K562 (cell line): Measurements from ENCODE around the gene GARIN1A. TPM values are rescaled to one million over a fixed set of nuclear protein-coding genes. Genes with fewer than 3 reads are reported as not detected.
A peak's percentile ranks its signal among the peaks of the same experiment; 100 is the strongest.

Source experiments
- ATAC-seq: fragments of 200-7000 bp; cut with Tn5 transposase; 3 replicates; pipeline ENCODE4 v1.9.1; 2020; ENCODE audit warnings: moderate library complexity
- BruUV-seq: library from RNA; stranded (reverse); fragments of 400-500 nt; replicated peaks from 2 replicates; lab custom pipeline; 2021; lab: Mats Ljungman, UMichigan
- CTCF ChIA-PET: fragments of 300-600 bp; formaldehyde crosslinking; extraction: SDS; loops from one replicate; lab custom pipeline; 2021; ENCODE audit warnings: low intra/inter-chr PET ratio; lab: Yijun Ruan, JAX
- POLR2A ChIA-PET: fragments of 300-600, 350-650 bp; sonication (Branson Sonifier 250); formaldehyde crosslinking; extraction: SDS; loops from one replicate; lab custom pipeline; 2021; ENCODE audit warnings: antibody characterized with exemption, inconsistent platforms; lab: Yijun Ruan, JAX
- DNase-seq, 4 experiments: peaks; one replicate each; pipeline versions ENCODE4 v3.0.0 to v3.0.0-alpha.2; 2011 to 2018; ENCODE audit warnings: low spot score in 3 of 4, mixed read lengths in 3 of 4; ENCODE audit errors: extremely low read depth in 1 of 4
- FAIRE-seq: peaks from 2 replicates; lab custom pipeline; 2011; peaks lifted over from hg19 to GRCh38; lab: Jason Lieb, UNC
- H2AFZ ChIP-seq: 2 replicates; pipeline ENCODE4 v1.6.0; 2011; ENCODE audit warnings: low read depth, low read length, control low read depth, inconsistent platforms
- H3K27ac ChIP-seq: fragments of 200-600 bp; 3 replicates; pipeline ENCODE4 v1.8.0; 2011; ENCODE audit warnings: low read depth, mild to moderate bottlenecking, control low read depth, inconsistent platforms, low read length, moderate library complexity, mixed read lengths; ENCODE audit errors: extremely low read depth
- H3K27me3 ChIP-seq, 2 experiments: fragments of 300-600 bp in 1 of 2; 2 replicates in 1 of 2; 3 replicates in 1 of 2; pipeline versions ENCODE4 v1.6.0 to v1.8.0; 2011; ENCODE audit warnings: inconsistent platforms in 2 of 2, low read length in 2 of 2, mild to moderate bottlenecking in 1 of 2, mixed read lengths in 1 of 2, moderate library complexity in 1 of 2; ENCODE audit not compliant: control insufficient read depth in 2 of 2, insufficient read depth in 2 of 2
- H3K36me3 ChIP-seq: fragments of 300-600 bp; 3 replicates; pipeline ENCODE4 v1.8.0; 2011; ENCODE audit warnings: mild to moderate bottlenecking, low read length, inconsistent platforms; ENCODE audit not compliant: control insufficient read depth, insufficient read depth
- H3K4me1 ChIP-seq, 2 experiments: fragments of 200-600 bp in 1 of 2; replicated peaks in 1 of 2; 2 replicates in 1 of 2; 3 replicates in 1 of 2; pipeline versions ENCODE4 v1.5.1 to v1.8.0; 2011; ENCODE audit warnings: inconsistent platforms in 2 of 2, low read length in 2 of 2, mild to moderate bottlenecking in 1 of 2, mixed read lengths in 1 of 2, moderate library complexity in 1 of 2; ENCODE audit not compliant: control insufficient read depth in 2 of 2, insufficient read depth in 2 of 2
- H3K4me2 ChIP-seq: 2 replicates; pipeline ENCODE4 v1.6.1; 2011; ENCODE audit warnings: low read length, control low read depth, inconsistent platforms, mixed read lengths; ENCODE audit not compliant: insufficient read depth
- H3K4me3 ChIP-seq: fragments of 200-600 bp; sonication (generic), shearing (Covaris generic); 2 replicates; pipeline ENCODE4 v1.5.1; 2016; ENCODE audit warnings: control low read depth, inconsistent platforms
- H3K79me2 ChIP-seq: fragments of 200-600 bp; 3 replicates; pipeline ENCODE4 v1.8.0; 2011; ENCODE audit warnings: low read length, inconsistent platforms; ENCODE audit not compliant: control insufficient read depth, insufficient read depth
- H3K9ac ChIP-seq, 2 experiments: 2 replicates each; pipeline versions ENCODE4 v1.6.0 to v1.6.1; 2011; ENCODE audit warnings: low read depth in 2 of 2, low read length in 2 of 2, control low read depth in 1 of 2, inconsistent platforms in 1 of 2, mild to moderate bottlenecking in 1 of 2, mixed read lengths in 1 of 2; ENCODE audit not compliant: insufficient read depth in 1 of 2
- H3K9me1 ChIP-seq: one replicate; pipeline ENCODE4 v1.6.0; 2011; ENCODE audit warnings: inconsistent platforms, mild to moderate bottlenecking, low read length, moderate library complexity; ENCODE audit not compliant: control insufficient read depth, insufficient read depth
- H3K9me3 ChIP-seq: replicated peaks from 2 replicates; pipeline ENCODE4 v1.5.1; 2011; ENCODE audit warnings: low read depth, low read length, inconsistent platforms; ENCODE audit not compliant: control insufficient read depth, insufficient read depth
- H4K20me1 ChIP-seq: replicated peaks from 2 replicates; pipeline ENCODE4 v1.6.1; 2011; ENCODE audit warnings: low read length, inconsistent platforms, mixed read lengths; ENCODE audit not compliant: control insufficient read depth, insufficient read depth
- BDP1 ChIP-seq: IDR thresholded peaks from 3 replicates; pipeline ENCODE4 v1.6.1; 2011; ENCODE audit not compliant: insufficient read length, insufficient read depth
- CBX3 ChIP-seq, 2 experiments: IDR thresholded peaks; 1 replicate in 1 of 2; 2 replicates in 1 of 2; pipeline ENCODE4 v1.6.1; 2012; ENCODE audit warnings: inconsistent platforms in 2 of 2, low read length in 2 of 2, borderline replicate concordance in 1 of 2, control low read depth in 1 of 2
- CBX5 ChIP-seq: IDR thresholded peaks from 2 replicates; pipeline ENCODE4 v1.6.1; 2014; ENCODE audit warnings: low read depth, borderline replicate concordance
- ETS2 ChIP-seq: IDR thresholded peaks from 2 replicates; pipeline ENCODE4 v1.6.1; 2016; ENCODE audit warnings: borderline replicate concordance, missing genetic modification characterization, mild to moderate bottlenecking, moderate library complexity, missing compliant biosample characterization; ENCODE audit not compliant: poor library complexity, severe bottlenecking
- HIVEP1 ChIP-seq: fragments of 250-450 bp; sonication (Bioruptor Pico); IDR thresholded peaks from 2 replicates; pipeline ENCODE4 v1.4.0; 2020; ENCODE audit warnings: mild to moderate bottlenecking
- MEIS2 ChIP-seq: fragments of 450-650 bp; IDR thresholded peaks from 2 replicates; pipeline ENCODE4 v1.6.1; 2014; ENCODE audit warnings: mild to moderate bottlenecking; ENCODE audit not compliant: partially characterized antibody
- PHB2 ChIP-seq: fragments of 450-650 bp; IDR thresholded peaks from 2 replicates; pipeline ENCODE4 v1.6.1; 2017; ENCODE audit warnings: low read depth
- POLR2G ChIP-seq: fragments of 200-400 bp; formaldehyde crosslinking; IDR thresholded peaks from 2 replicates; pipeline ENCODE4 v1.6.1; 2017; ENCODE audit warnings: low read depth, mild to moderate bottlenecking, antibody characterized with exemption, low read length, moderate library complexity
- PURB ChIP-seq: sonication (generic); formaldehyde crosslinking; IDR thresholded peaks from 2 replicates; pipeline ENCODE4 v1.9.0; 2021; ENCODE audit warnings: low read depth, mild to moderate bottlenecking, missing genetic modification reagents
- SREBF2 ChIP-seq: sonication (generic); formaldehyde crosslinking; IDR thresholded peaks from 2 replicates; pipeline ENCODE4 v1.4.0; 2020; ENCODE audit warnings: mild to moderate bottlenecking, missing genetic modification reagents
- THRB ChIP-seq: fragments of 450-650 bp; formaldehyde crosslinking; conservative IDR thresholded peaks from 2 replicates; pipeline ENCODE4 v1.4.0; 2022; ENCODE audit warnings: mild to moderate bottlenecking, missing genetic modification characterization
- TRIM28 ChIP-seq: fragments of 450-650 bp; IDR thresholded peaks from 2 replicates; pipeline ENCODE4 v1.6.1; 2017
- U2AF2 ChIP-seq: fragments of 200-400 bp; formaldehyde crosslinking; optimal IDR thresholded peaks from 2 replicates; pipeline ENCODE3; 2017; ENCODE audit warnings: low read depth, mild to moderate bottlenecking, low read length
- YY1 ChIP-seq, 3 experiments: IDR thresholded peaks; 2 replicates each; pipeline ENCODE4 v1.6.1; 2011; ENCODE audit warnings: low read length in 2 of 3, mild to moderate bottlenecking in 2 of 3, moderate library complexity in 2 of 3, borderline replicate concordance in 1 of 3, control low read depth in 1 of 3, low read depth in 1 of 3; ENCODE audit not compliant: insufficient read depth in 3 of 3, insufficient replicate concordance in 2 of 3, control insufficient read depth in 1 of 3, insufficient read length in 1 of 3; ENCODE audit errors: extremely low read depth in 1 of 3
- ZBTB8A ChIP-seq: fragments of 450-650 bp; IDR thresholded peaks from 2 replicates; pipeline ENCODE4 v1.6.1; 2018; ENCODE audit warnings: mild to moderate bottlenecking, moderate library complexity; ENCODE audit not compliant: partially characterized antibody
- ZNF174 ChIP-seq: fragments of 250-450 bp; sonication (Bioruptor Pico); IDR thresholded peaks from 2 replicates; pipeline ENCODE4 v1.4.0; 2020; ENCODE audit warnings: mild to moderate bottlenecking
- ZNF224 ChIP-seq: sonication (generic); formaldehyde crosslinking; IDR thresholded peaks from 2 replicates; pipeline ENCODE4 v1.8.0; 2022; ENCODE audit warnings: mild to moderate bottlenecking, missing genetic modification reagents
- ZNF280A ChIP-seq: fragments of 450-650 bp; IDR thresholded peaks from 2 replicates; pipeline ENCODE4 v1.6.1; 2018; ENCODE audit warnings: mild to moderate bottlenecking, low read depth; ENCODE audit not compliant: partially characterized antibody
- ZNF384 ChIP-seq: IDR thresholded peaks from 2 replicates; pipeline ENCODE4 v1.6.1; 2012; ENCODE audit warnings: low read depth, low read length, improper control_type of control experiment
- ZNF707 ChIP-seq: fragments of 250-450 bp; sonication (Bioruptor Pico); conservative IDR thresholded peaks from 2 replicates; pipeline ENCODE4 v1.8.0; 2022; ENCODE audit warnings: inconsistent platforms, mild to moderate bottlenecking, moderate library complexity
- ZSCAN29 ChIP-seq: fragments of 450-650 bp; IDR thresholded peaks from 2 replicates; pipeline ENCODE4 v1.6.1; 2017
- WGBS: fragments of 100-300 bp; shearing (Covaris generic); methylation state at CpG from one replicate; pipeline ENCODE4 v1.1.6; 2016; ENCODE audit warnings: low coverage, mixed read lengths; ENCODE audit not compliant: insufficient coverage; ENCODE audit errors: missing lambda C conversion rate; 5-methylcytosine and 5-hydroxymethylcytosine counted together
- in situ Hi-C: fragments of 300-500 bp; cut with MboI; formaldehyde crosslinking; loops from 4 replicates; pipeline ENCODE4 v1.15.0; 2018; ENCODE audit warnings: inconsistent platforms, mixed read lengths
- intact Hi-C: fragments of 100-400 bp; cut with micrococcal nuclease; formaldehyde crosslinking; loops from 2 replicates; pipeline ENCODE4 v1.14.2; 2022
- polyA plus RNA-seq, 8 experiments: library from polyadenylated mRNA; depleted of rRNA in 4 of 8; stranded (reverse) in 5 of 8; unstranded in 3 of 8; fragments of >200 nt; fragmentation: Nextera tagmentation in 2 of 8; fragmentation: Illumina TruSeq in 1 of 8; extraction: Ambion mirVana in 2 of 8; extraction: Trizol in 1 of 8; gene quantifications; 2 replicates each; pipeline versions ENCODE4 v1.2.1 to v1.2.3, GENCODE V29; 2011 to 2014; ENCODE audit warnings: inconsistent platforms in 1 of 8, missing spikeins in 1 of 8
- total RNA-seq, 7 experiments: library from RNA; depleted of rRNA in 6 of 7; stranded (reverse); fragments of >200 nt in 6 of 7; fragmentation: Illumina TruSeq in 2 of 7; extraction: Trizol in 2 of 7; gene quantifications; 2 replicates each; pipeline versions ENCODE4 v1.2.1 to v1.2.3, GENCODE V29; 2011 to 2021; ENCODE audit warnings: low replicate concordance in 1 of 7

Gene GARIN1A
- total and polyA plus RNA-seq, 9 of the 15 experiments (the other 6 are each of a cell fraction or from before 2014, with no cell fraction given), result 0.01 to 0.41 (median 0.04) TPM; not detected in 3

- TF ChIP-seq ZSCAN29 (no peak), ZNF224 (CRISPR knock-in tag) (no peak), THRB (no peak), BDP1 (no peak), HIVEP1 (CRISPR knock-in tag) (no peak), ZNF174 (no peak)
These were observed 11.5 kb upstream of the GARIN1A start (continued) for GRCh38 chr7:128660596-128660995.

- ChIA-PET POLR2A (interaction anchor here (1.6 kb wide), 1 partner anchor 20 kb away, joined by 5 read pairs; no protein-coding TSS in a partner anchor), CTCF (no interaction called here)
- H3K36me3 ChIP-seq, result no peaks in the 10 kb centered on the region
- H3K4me1 ChIP-seq, result no peaks in the 10 kb centered on the region
- no peak overlapping the region for H2AFZ ChIP-seq
- H3K9me3 ChIP-seq, result no peaks in the 10 kb centered on the region; the same call in 1 of the 2 replicates
- H3K9me1 ChIP-seq, result no peaks in the 10 kb centered on the region
- no peak overlapping the region for H3K4me2 ChIP-seq
- H3K4me3 ChIP-seq, result no peak overlapping the region
- no peak for FAIRE-seq
- no peaks in the 10 kb centered on the region for H3K27me3 ChIP-seq
- no TSS peak for BruUV-seq
- no peaks in the 10 kb centered on the region for H3K79me2 ChIP-seq
- 84% methylated on average over 5 of the region's 5 CpGs for WGBS
- in situ Hi-C loops, result no loop called here
- no peak overlapping the region for H3K27ac ChIP-seq
- no peak overlapping the region for H3K9ac ChIP-seq
- no peak for DNase-seq
- no peak for ATAC-seq
- intact Hi-C loops, result no loop called here
- no peaks in the 10 kb centered on the region for H4K20me1 ChIP-seq
- TF ChIP-seq SREBF2 (CRISPR knock-in tag) (no peak), ZNF384 (no peak), MEIS2 (no peak), POLR2G (no peak), CBX3 (IDR thresholded peaks at IDR 0.05; ENCODE audit: borderline replicate concordance in 1 of 2, low read length in 2 of 2) (peak in 1 of 2 experiments; percentile 87; a peak in 2 of 3 replicates), TRIM28 (peak; percentile 88), ZBTB8A (no peak), PHB2 (no peak), U2AF2 (no peak), CBX5 (peak; percentile 54; the same call in 1 of the 2 replicates), PURB (CRISPR knock-in tag) (no peak), YY1 (IDR thresholded peaks at IDR 0.05; ENCODE audit: borderline replicate concordance in 1 of 3, control insufficient read depth in 1 of 3, extremely low read depth in 1 of 3, insufficient read depth in 3 of 3, insufficient read length in 1 of 3, insufficient replicate concordance in 2 of 3, low read depth in 1 of 3, low read length in 2 of 3) (no peak), ZSCAN29 (no peak), ZNF280A (peak; percentile 71), ZNF707 (CRISPR knock-in tag) (peak; percentile 99), ETS2 (no peak)
These were observed 10.6 kb upstream of the GARIN1A start for GRCh38 chr7:128661446-128661845.
